Caki2 (cell line): ENCODE results near the gene ATP11B. TPM values are rescaled to one million over a fixed set of nuclear protein-coding genes. Genes with fewer than 3 reads are reported as not detected.
"Not testable (repeated sequence)": the region's sequence is repeated elsewhere in the genome, so short reads cannot be mapped to it uniquely, and the experiment has no call there.

Source experiments
- DNase-seq: peaks from one replicate; pipeline ENCODE4 v3.0.0-alpha.2; 2015; ENCODE audit warnings: low read depth
- in situ Hi-C: cut with HindIII; loops from 2 replicates; pipeline ENCODE4 v1.10.0; 2016; ENCODE audit warnings: low sequenced_read_pairs, low pct_unique_long_range_greater_than_20kb, mixed read lengths
- total RNA-seq: library from RNA; depleted of rRNA; stranded (reverse); fragments of >200 nt; shearing (Covaris generic); gene quantifications from 2 replicates; pipeline ENCODE4 v1.2.3, GENCODE V29; 2014; ENCODE audit warnings: low replicate concordance

Gene ATP11B
- total RNA-seq, 1 experiment from 2014 or later: 40.8 TPM

DNA sequence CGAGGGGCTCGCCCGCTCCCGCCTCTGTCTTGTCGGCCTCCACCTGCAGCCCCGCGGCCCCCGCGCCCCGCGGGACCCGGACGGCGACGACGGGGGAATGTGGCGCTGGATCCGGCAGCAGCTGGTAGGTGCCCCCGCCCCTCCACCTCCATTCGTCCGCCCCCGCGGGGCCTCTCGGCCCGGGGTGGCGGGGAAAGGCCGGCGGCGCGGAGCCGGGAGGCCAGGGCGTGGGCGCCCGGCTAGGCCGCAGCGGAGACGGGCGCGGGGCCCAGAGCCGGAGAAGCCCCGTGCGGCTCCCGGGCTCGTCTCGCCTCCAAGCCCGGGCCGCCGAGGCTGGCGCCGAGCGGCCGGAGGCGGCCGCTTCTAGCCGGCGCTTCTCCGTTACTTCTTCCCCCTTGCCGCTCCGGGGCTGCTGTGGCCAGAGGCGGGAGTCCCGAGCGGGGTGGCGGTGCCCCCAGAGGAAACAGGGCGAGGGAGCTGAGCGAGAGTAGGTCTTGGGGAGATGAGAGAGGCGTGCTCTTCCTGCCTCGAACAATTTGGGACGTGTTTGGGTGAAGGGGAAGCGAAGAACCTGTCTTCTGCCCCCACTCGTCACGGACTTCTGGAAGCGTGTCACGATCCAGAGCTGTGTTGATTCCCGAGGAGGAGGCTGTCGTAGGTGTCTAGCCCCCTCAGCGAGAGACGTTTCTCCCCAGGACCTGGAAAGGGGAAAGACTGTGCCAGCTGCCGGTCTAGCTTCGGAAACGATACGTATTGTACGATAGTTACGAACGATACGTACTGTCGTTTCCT, 555 bp downstream of the ATP11B start:
- in situ Hi-C loops: no loop called here
- peak; percentile 62 for DNase-seq

DNA sequence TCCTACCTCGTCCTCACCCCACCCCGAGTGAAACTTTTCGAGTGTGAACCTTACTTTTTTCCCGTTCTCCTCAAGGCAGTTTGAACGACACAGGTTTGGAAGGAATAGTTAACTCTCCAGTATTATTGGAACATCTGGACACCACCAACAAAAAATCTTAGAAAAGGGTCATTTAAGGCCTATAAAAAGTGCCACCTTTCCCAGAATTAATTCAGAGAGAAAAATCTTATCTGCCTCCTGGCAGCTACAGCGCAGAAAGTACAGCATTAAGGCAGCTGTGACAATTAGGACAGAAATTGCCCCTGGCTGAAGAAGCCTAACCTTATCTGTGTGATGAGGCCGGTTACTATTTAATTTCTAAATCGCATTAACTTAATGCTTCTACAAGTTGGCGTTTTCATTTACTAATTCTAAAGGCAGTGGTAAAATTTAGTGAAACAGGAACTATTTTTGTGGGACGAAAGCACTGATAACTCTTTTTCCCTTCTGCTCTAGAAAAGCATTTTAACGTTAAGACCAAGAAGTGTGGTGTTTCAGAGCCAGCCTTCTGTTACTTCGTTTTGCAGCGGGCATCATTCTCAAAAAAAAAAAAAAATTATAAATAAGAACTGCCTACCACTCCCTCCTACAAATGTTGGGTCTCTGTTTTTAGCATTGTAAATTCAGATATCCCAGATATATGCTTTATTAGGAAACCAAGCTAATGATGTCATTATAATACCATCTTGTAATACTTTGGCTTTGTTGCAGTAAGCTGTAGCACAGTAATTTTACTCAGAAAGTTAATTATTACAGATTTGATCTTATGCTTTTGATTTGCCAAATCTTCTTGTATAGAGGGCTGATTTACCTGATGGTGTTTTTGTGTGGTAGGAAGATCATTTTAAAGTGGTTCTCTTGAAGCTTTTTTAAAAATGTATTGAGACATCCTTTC, 1.4 kb downstream of the ATP11B start:
- peak; percentile 21 for DNase-seq
- in situ Hi-C loops: no loop called here

DNA sequence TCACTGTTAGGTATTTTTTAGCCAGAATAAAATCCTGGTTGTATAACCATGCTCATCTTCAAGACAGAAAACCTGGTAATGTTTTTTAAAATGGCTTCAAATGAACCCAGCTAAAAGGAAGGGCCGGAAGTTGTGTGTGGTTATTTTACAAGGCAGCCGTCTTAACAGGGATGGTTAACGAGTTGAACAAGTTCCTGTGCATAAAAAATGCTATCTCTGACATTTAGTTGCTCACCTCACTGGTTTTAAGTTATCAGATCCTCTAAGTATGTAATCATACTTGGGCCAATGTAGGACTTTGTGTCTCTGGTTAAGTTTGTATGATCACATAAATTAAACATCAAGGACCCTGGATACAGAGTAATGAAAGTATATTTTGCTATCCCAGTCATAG, 2.1 kb downstream of the ATP11B start:
- in situ Hi-C loops: no loop called here
- peak; percentile 48 for DNase-seq

DNA sequence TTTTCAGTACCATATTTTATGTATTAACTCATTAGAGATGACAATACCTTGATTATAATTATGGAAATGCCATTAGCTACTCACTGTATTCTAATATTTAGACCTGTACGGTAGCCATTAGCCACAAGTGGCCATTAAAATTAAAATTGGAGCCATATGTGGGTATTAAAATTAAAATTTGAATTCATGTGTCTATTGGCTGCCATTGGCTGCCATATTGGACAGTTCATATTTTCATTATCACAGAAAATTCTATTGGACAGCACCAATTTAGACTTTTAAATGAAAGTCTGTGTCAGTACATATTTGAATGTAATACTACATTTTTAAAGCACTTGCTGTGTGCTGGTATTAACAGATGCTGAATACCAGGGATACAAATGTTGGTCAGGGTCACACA, 3.0 kb downstream of the ATP11B start:
- DNase-seq: no peak
- in situ Hi-C loops: no loop called here

DNA sequence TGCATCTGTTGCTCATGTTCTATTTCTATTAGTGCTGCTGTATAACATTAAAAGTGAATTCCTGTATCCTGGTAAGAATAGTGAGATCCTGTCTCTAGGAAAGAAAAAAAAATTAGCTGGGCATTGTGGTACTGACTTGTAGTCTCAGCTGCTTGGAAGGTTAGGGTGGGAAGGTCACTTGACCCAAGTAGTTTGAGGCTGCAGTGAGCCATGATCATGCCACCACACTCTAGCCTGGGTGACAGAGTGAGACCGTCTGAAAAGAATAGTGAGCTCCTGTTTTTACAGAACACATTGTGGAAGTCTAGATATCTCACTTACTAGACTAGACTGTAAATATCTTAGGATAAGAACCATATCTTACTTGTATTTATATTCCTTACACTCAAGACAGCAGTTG, 4.6 kb downstream of the ATP11B start:
- in situ Hi-C loops: no loop called here

DNA sequence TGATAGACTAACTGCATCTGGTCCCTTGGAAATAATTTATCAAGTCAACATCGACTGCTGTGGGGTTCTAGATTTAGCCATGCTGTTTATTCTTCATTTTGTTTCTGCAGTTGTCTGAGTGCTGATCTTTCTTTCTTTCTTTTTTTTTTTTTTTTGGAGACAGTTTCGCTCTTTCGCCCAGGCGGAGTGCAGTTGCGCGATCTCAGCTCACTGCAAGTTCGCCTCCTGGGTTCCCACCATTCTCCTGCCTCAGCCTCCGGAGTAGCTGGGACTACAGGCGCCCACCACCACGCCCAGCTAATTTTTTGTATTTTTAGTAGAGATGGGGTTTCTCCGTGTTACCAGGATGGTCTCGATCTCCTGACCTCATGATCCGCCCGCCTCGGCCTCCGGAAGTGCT, 5.8 kb downstream of the ATP11B start:
- in situ Hi-C loops, DNase-seq: not testable (repeated sequence)

More for the DNA sequence above, 4.6 kb downstream of the ATP11B start:
- DNase-seq: no peak

DNA sequence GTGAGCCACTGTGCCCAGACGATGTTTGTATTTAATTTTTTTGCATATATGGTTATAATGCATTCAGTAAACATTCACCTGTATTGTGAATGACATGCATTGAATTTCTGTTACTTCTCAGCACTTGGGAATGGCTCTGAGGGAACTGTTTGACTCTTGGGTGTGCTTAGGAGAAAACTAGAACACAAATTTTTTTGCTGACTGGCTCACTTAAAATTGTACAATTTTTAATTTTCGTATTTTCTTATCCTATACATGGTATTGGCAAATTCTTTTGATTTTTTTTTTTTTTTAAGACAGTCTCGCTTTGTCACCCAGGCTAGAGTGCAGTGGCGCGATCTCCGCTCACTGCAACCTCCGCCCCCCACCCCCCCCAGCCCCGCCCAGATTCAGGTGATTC, 7.2 kb downstream of the ATP11B start:
- DNase-seq: no peak
- in situ Hi-C loops: no loop called here

DNA sequence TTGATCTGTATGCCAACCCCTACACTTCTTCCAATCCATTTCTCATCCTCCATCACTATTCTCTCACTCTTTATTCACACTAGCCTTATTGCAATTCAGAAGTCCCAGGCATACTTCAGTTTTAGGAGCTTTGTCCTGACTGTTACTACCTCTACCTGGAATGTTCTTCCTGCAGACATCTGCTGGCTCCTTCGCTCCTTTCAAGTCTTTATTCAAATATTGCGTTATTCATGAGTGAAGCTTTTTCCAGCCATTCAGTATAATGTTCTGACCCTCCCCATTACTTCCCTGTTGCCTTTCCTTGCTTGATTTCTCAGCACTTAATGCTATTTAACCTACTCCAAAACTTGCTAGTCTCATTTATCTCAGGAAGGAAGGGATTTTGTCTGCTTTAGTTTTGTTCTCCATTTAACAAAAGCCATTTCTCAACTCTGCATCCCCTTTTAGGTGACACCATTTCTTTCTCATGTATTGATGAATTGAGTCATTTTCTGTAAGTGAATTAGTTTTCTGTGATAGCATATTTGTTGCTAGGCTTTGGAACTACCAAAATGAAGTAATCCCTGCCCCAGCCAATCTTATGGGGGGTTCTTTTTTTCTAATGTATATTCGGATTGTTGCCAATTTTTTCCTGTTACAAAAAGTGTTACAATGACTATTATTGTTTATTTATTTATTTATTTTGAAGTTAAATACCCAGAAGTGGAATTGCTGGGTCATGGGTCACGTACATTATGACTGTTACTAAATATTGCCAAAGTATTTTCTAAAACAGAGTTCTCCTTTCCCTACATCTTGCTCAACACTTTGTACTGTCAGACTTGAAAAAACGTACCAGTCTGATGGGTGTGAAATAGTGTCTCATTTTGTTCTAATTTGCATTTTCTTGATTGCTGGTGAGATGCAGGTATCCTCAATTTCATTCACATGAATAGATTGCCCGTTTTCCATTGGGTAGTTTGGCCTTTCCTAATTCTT, 9.4 kb downstream of the ATP11B start:
- in situ Hi-C loops: no loop called here
- no peak for DNase-seq

DNA sequence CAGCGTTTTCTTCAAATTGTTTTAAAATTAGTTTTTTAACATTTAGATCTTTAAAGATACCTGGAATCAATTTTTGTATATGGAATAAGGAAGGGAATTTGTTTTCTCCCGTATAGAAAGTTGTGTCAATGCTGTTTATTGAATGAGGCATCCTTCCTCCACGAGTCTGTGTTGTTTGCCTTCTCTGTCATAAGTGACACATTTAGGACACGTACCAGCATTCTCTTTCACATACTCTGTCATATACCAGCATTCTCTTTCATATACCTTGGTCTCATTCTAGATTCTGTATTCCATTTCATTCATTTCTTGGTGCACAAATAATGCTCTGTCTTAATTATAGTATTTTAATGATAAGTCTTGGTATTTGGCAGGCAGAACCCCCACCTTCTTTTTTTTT, 10.3 kb downstream of the ATP11B start:
- in situ Hi-C loops: no loop called here
- DNase-seq: no peak

DNA sequence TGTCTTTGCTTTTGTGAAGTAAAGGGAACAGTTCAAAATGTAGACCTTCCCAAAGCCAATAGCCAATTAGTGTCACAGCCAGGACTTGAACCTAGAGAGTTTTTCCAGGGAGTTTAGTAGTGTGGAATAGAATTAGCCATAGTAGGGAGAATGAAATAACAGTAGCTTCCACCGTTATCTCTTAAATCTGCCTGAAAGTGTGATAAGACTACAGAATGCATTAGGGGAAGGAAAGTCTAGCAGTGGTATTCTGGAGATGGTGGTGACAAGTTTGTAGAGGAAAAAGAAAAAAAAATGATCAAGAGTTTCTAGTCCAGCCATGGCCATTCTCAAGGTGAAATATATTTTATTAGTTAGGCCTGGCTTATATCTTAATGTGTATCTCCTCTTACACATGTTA, 13.8 kb downstream of the ATP11B start:
- in situ Hi-C loops: no loop called here
- DNase-seq: no peak

DNA sequence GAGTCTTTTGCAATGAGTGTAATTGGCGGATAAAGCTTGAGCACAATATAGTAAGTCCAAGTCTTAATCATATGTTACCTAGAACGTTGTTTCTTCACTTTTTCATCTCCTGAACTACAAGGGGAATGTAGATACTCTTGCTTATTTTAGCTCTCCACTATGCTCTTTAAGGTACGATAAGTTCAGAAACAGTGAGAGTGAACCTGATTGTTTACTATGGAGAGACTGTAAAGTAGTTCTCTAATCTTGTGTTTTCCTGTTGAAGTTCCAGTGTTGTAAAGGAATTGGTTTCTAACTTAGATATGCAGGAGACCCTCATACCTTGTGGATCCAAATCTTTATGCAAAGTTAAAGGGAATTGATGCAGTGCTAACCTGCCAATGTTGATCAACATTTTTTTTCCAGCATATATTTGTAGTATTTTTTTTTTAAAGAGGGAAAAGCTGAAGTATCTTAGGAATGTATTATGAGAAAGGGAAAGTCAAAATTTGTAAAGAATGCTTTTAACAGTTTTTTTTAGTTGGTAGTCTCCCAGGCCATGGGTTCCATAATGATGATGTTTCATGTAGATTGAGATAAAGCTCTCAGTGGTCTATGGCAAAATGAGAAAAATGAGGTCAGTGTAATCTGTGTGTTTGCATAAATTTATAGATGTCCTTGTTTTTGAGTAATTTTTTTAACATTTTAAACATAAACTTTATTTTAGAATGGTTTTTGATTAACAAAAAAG, 14.9 kb downstream of the ATP11B start:
- in situ Hi-C loops: no loop called here
- DNase-seq: no peak

DNA sequence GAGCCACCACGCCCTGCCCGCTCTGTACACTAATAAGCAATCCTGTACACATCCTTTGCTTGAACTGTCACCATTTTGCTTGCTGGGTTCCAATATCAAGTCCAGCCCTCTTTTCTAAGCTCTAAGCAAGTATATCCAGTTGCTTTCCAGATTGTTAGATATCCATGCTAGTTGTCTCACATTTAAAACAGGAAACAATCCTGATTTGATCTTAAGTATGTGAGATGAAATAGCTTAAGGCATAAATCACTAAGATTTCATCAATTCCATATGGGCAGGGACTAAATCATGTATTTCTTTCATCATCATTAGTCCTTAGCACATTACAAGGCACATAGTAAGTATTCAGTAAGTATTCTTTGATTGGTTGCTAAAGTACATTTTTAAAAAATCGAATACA, 16.2 kb downstream of the ATP11B start:
- in situ Hi-C loops: no loop called here
- no peak for DNase-seq

DNA sequence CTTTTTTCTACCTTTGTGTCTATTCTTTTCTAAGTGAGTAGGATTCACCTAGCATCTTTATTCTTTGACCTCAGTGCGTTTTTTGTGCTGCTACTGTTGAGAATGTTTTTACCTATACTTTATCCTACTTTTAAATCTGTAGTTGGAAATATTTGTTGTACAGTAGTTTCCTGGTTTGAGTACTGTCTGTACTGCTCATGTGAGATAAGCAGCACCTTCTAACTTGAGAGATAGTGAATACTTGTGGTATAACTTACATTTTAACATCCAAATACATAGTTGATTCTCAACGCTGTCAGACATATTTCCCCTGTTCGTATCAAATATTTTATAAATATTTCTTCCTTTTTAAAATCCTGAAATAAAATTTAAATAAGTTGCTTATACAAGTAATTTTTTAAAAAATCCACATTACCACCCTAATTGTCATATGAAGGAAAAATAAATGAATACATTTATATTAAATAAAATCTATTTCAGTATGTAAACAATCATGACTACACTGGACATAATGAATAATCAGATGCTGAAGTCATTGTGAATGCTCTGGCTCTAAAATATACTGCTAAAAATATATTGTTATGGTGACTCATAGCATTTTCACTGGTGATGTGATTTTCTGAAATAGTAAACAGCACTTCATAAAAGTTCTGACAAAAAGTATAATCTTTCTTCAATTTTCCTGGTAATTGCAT, 17.4 kb downstream of the ATP11B start:
- in situ Hi-C loops: no loop called here
- no peak for DNase-seq

DNA sequence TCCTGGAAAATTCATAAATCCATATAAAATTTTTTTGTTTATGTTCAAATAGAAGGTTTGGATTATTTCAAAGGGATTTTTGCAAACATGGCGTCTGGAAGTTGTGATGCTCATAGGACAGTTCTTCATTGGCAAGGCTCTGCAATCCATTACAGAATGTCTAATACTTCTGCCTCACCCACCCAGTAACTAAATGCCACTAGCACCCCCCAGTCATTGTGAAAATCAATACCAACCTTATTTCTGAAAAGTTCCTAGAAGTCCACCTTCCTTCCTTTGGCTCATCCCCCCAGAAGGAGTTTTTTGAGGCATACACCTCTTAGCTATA, 17.9 kb downstream of the ATP11B start:
- in situ Hi-C loops: no loop called here
- no peak for DNase-seq

DNA sequence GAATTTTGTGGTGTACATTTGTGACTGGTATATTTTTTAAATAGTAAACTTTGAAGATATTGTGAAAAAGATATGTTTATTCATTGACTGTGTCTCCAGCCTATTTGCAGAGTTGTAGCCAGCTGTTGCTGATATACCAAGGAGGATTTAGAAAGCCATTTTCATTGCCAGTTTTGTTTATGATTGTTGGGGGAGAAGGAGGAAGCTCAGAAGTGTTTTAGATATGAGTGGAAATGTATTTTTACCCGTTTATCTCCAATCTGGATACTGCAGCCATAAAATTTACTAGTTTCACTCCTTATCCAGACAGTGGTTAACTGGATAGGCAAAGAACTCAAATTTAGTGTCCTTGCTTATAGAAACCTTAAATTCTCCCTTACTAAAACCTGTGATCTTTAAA, 18.8 kb downstream of the ATP11B start:
- in situ Hi-C loops: no loop called here

DNA sequence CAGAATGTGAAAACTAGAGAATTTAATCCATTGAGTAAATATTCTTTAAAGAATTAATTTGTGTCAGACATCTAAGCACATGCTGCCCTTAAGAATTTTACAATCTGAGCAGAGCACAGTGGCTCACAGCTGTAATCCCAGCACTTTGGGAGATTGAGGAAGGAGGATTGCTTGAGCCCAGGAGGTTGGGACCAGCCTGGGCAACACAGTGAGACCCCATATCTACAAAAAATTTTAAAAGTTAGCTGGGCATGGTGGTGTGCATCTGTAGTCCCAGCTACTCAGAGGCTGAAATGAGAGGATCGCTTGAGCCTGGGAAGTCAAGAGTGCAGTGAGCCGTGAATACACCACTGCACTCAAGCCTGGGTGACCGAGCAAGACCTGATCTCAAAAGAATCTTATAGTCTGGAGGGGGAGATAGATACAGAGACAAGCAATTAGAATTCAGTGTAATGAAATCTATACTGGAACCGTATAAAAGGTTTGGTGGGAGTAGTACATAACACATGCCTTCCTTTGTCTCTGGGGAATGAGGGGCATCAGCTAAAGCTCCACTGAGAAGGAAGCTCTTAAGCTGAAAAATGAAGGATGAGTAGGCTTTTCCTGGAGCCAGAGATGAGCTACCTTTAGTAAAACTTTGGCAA, 21.2 kb downstream of the ATP11B start:
- peak; percentile 62 for DNase-seq
- in situ Hi-C loops: no loop called here

More for the DNA sequence above, 18.8 kb downstream of the ATP11B start:
- DNase-seq: no peak

DNA sequence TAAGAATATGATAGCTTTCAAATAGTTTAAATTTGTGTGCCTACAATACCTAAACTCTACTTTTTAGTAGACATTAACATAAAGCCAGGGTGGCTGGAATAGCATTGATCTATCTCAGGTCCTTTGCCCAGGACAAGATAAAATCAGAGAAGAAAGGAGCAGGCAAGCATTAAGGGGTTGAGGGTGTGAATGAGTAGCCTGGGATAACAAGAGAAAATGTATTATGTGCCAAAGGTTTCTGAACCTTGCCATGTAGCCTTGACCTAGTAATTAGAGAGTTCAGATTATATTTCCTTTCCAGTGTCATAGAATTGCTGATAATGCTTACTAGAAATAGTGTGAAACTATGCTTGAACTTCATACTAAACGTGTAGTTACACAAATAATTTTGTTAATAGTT, 22.9 kb downstream of the ATP11B start:
- in situ Hi-C loops: no loop called here
- no peak for DNase-seq
